ENCODE results near the gene XCR1.

DNA sequence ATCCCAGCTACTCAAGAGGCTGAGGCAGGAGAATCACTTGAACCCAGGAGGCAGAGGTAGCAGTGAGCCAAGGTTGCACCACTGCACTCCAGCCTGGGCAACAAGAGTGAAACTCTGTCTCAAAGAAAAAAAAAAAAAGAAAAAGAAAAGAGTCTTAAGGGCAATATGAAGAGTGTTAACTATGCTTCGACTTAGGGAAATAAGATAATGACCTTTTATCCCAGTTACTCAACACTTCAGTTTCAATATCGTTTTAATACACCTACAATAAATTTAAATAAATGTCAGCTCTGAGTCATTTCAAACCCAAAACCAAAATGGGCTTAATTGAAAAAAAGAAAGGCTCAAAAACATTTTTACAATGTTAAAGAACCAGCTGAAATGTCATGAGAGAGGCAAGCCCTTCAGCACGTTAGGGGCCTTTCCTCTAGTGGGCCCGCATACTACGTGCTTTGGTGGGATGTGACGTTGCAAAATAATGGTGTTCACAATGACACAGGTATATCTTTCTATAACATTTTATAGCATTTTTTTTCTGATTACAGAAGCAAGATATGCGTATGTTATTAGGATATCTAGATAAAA lies 47.0 kb downstream of the XCR1 start:
- TF ChIP-seq POLR2A (IDR thresholded peaks at IDR 0.05), result no peak
- TF ChIP-seq, protein P1, sequence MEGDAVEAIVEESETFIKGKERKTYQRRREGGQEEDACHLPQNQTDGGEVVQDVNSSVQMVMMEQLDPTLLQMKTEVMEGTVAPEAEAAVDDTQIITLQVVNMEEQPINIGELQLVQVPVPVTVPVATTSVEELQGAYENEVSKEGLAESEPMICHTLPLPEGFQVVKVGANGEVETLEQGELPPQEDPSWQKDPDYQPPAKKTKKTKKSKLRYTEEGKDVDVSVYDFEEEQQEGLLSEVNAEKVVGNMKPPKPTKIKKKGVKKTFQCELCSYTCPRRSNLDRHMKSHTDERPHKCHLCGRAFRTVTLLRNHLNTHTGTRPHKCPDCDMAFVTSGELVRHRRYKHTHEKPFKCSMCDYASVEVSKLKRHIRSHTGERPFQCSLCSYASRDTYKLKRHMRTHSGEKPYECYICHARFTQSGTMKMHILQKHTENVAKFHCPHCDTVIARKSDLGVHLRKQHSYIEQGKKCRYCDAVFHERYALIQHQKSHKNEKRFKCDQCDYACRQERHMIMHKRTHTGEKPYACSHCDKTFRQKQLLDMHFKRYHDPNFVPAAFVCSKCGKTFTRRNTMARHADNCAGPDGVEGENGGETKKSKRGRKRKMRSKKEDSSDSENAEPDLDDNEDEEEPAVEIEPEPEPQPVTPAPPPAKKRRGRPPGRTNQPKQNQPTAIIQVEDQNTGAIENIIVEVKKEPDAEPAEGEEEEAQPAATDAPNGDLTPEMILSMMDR (IDR thresholded peaks at IDR 0.05), result no peak
